BE2C (cell line): ENCODE results near the gene C19orf81.

Experiments used
- DNase-seq: peaks from one replicate; pipeline ENCODE4 v3.0.0-alpha.2; 2020
- H3K27me3 ChIP-seq: fragments of 250-450 bp; sonication (Bioruptor Pico); 2 replicates; pipeline ENCODE4 v1.5.1; 2020; ENCODE audit warnings: mild to moderate bottlenecking
- H3K36me3 ChIP-seq: fragments of 250-450 bp; sonication (Bioruptor Pico); 2 replicates; pipeline ENCODE4 v1.5.1; 2020; ENCODE audit warnings: mild to moderate bottlenecking
- H3K4me1 ChIP-seq: fragments of 250-450 bp; sonication (Bioruptor Pico); 2 replicates; pipeline ENCODE4 v1.5.1; 2020
- H3K4me3 ChIP-seq: 2 replicates; pipeline ENCODE4 v1.5.1; 2011; ENCODE audit warnings: low read depth, low read length
- H3K9me3 ChIP-seq: fragments of 250-450 bp; sonication (Bioruptor Pico); 2 replicates; pipeline ENCODE4 v1.5.1; 2020
- CTCF ChIP-seq: IDR thresholded peaks from 2 replicates; pipeline ENCODE4 v1.5.1; 2012; ENCODE audit warnings: mild to moderate bottlenecking, low read depth, low read length

The C19orf81 gene

GRCh38 chr19:50657712-50658440 lies 8.6 kb downstream of the C19orf81 start:
- Histone ChIP-seq H3K4me3 (peak overlapping the region; percentile 65), H3K9me3 (no peaks in the 10 kb centered on the region), H3K4me1 (no peaks in the 10 kb centered on the region), H3K36me3 (no peaks in the 10 kb centered on the region), H3K27me3 (peaks cover 4% of the 10 kb centered on the region; the same call in 1 of the 2 replicates)
- DNase-seq: peak; percentile 100
- no peak for TF ChIP-seq CTCF

GRCh38 chr19:50658441-50659317 lies 9.4 kb downstream of the C19orf81 start:
- H3K4me3 ChIP-seq: peak overlapping the region; percentile 65
- no peak for TF ChIP-seq CTCF
- DNase-seq: peak; percentile 97
- H3K9me3 ChIP-seq: no peaks in the 10 kb centered on the region
- H3K4me1 ChIP-seq: no peaks in the 10 kb centered on the region
- no peaks in the 10 kb centered on the region for H3K27me3 ChIP-seq
- H3K36me3 ChIP-seq: no peaks in the 10 kb centered on the region

GRCh38 chr19:50659318-50660087 lies 10.3 kb downstream of the C19orf81 start:
- no peaks in the 10 kb centered on the region for H3K4me1 ChIP-seq
- no peaks in the 10 kb centered on the region for H3K27me3 ChIP-seq
- TF ChIP-seq CTCF: no peak
- peak; percentile 54 for DNase-seq
- no peaks in the 10 kb centered on the region; the same call in 1 of the 2 replicates for H3K36me3 ChIP-seq
- H3K9me3 ChIP-seq: no peaks in the 10 kb centered on the region
- H3K4me3 ChIP-seq: peak overlapping the region; percentile 48

GRCh38 chr19:50660088-50660366 lies 10.8 kb downstream of the C19orf81 start:
- H3K9me3 ChIP-seq: no peaks in the 10 kb centered on the region
- H3K27me3 ChIP-seq: no peaks in the 10 kb centered on the region

GRCh38 chr19:50661023-50661422 lies 11.8 kb downstream of the C19orf81 start:
- Histone ChIP-seq H3K9me3 (no peaks in the 10 kb centered on the region), H3K36me3 (peaks cover 3% of the 10 kb centered on the region), H3K4me3 (no peak overlapping the region), H3K27me3 (no peaks in the 10 kb centered on the region), H3K4me1 (no peaks in the 10 kb centered on the region)
- no peak for TF ChIP-seq CTCF
- no peak for DNase-seq

More at GRCh38 chr19:50660088-50660366, 10.8 kb downstream of the C19orf81 start:
- Histone ChIP-seq H3K36me3 (peaks cover 2% of the 10 kb centered on the region), H3K4me3 (no peak overlapping the region), H3K4me1 (no peaks in the 10 kb centered on the region)
- DNase-seq: no peak
- TF ChIP-seq CTCF: no peak
